Right lobe of liver (tissue), 4 donors: ENCODE results near the gene HPN.

Source experiments
- CTCF ChIP-seq, 4 donors: fragments of 200-600 bp in 3 of 4; fragments of 450-650 bp in 1 of 4; IDR thresholded peaks; one replicate each; pipeline versions ENCODE4 v1.5.1 to v1.8.0; 2016 to 2022; ENCODE audit warnings: antibody characterized with exemption in 4 of 4, mild to moderate bottlenecking in 2 of 4
- POLR2A ChIP-seq: fragments of 450-650 bp; IDR thresholded peaks from one replicate; pipeline ENCODE4 v1.6.1; 2017; ENCODE audit warnings: antibody characterized with exemption, mild to moderate bottlenecking
- donor health status: DM: no; HTN: no; CAD: no.
- donor health status: DM: no; HTN: no; CAD: no.
- donor health status: DM: no; HTN: yes; CAD: no.

DNA sequence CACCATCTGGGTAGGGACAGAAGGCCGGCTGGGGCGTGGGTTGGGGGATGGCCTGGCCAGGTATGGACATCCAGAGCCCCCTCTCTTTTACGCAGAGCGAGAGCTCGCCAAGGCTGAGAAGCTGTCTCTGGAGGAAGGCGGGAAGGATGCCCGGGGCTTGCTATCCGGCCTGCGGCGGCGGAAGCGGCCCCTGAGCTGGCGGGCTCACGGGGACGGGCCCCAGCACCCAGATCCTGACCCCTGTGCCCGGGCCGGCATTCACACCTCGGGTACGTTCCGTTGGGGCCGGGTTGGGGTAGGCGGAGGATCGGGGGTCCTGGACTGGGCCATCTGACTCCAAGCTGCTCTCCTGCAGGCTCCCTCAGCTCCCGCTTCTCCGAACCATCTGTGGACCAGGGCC, 19.9 kb upstream of the HPN start:
- TF ChIP-seq POLR2A (no peak), CTCF (IDR thresholded peaks at IDR 0.05) (no peak)
